ENCODE measurements around the gene C22orf15. TPM values are rescaled to one million over a fixed set of nuclear protein-coding genes. Genes with fewer than 3 reads are reported as not detected.

C22orf15 gene
- total RNA-seq, 1 donor from 2014 or later: not detected

GRCh38 chr22:23754980-23755636, 7.7 kb upstream of the C22orf15 start:
- DNase-seq: no peak
- intact Hi-C loops (cut with micrococcal nuclease): no loop called here
- Histone ChIP-seq H3K4me3 (no peak overlapping the region), H3K27me3 (ENCODE audit: low read depth) (no peaks in the 10 kb centered on the region), H3K27ac (replicated peaks) (no peak overlapping the region), H3K36me3 (no peaks in the 10 kb centered on the region), H3K9me3 (replicated peaks) (no peaks in the 10 kb centered on the region), H3K4me1 (peaks cover 14% of the 10 kb centered on the region)
- TF ChIP-seq CTCF (IDR thresholded peaks at IDR 0.05; ENCODE audit: borderline replicate concordance): no peak

- peaks cover 8% of the 10 kb centered on the region for H3K4me1 ChIP-seq
- H3K27me3 ChIP-seq (ENCODE audit: low read depth): no peaks in the 10 kb centered on the region
- no peak for DNase-seq
- H3K4me3 ChIP-seq: no peak overlapping the region
- no peak for TF ChIP-seq CTCF (IDR thresholded peaks at IDR 0.05; ENCODE audit: borderline replicate concordance)
- intact Hi-C loops (cut with micrococcal nuclease): no loop called here
- H3K27ac ChIP-seq (replicated peaks): no peak overlapping the region
- H3K36me3 ChIP-seq: no peaks in the 10 kb centered on the region
- no peaks in the 10 kb centered on the region for H3K9me3 ChIP-seq (replicated peaks)
Observed at GRCh38 chr22:23755711-23756110, 7.1 kb upstream of the C22orf15 start.

GRCh38 chr22:23756891-23757290, 5.9 kb upstream of the C22orf15 start:
- Histone ChIP-seq H3K27me3 (ENCODE audit: low read depth) (no peaks in the 10 kb centered on the region), H3K36me3 (no peaks in the 10 kb centered on the region), H3K4me1 (no peaks in the 10 kb centered on the region), H3K27ac (replicated peaks) (no peak overlapping the region), H3K4me3 (no peak overlapping the region), H3K9me3 (replicated peaks) (no peaks in the 10 kb centered on the region)
- intact Hi-C loops (cut with micrococcal nuclease): no loop called here
- no peak for TF ChIP-seq CTCF (IDR thresholded peaks at IDR 0.05; ENCODE audit: borderline replicate concordance)
- DNase-seq: no peak

GRCh38 chr22:23759566-23759965, 3.2 kb upstream of the C22orf15 start:
- Histone ChIP-seq H3K27me3 (ENCODE audit: low read depth) (no peaks in the 10 kb centered on the region), H3K36me3 (no peaks in the 10 kb centered on the region), H3K9me3 (replicated peaks) (no peaks in the 10 kb centered on the region), H3K4me1 (peaks cover 19% of the 10 kb centered on the region), H3K27ac (replicated peaks) (no peak overlapping the region), H3K4me3 (no peak overlapping the region)
- DNase-seq: no peak
- no peak for TF ChIP-seq CTCF (IDR thresholded peaks at IDR 0.05; ENCODE audit: borderline replicate concordance)
- intact Hi-C loops (cut with micrococcal nuclease): no loop called here

GRCh38 chr22:23760056-23760455, 2.7 kb upstream of the C22orf15 start:
- Histone ChIP-seq H3K36me3 (no peaks in the 10 kb centered on the region), H3K9me3 (replicated peaks) (no peaks in the 10 kb centered on the region), H3K4me1 (peaks cover 24% of the 10 kb centered on the region), H3K27me3 (ENCODE audit: low read depth) (no peaks in the 10 kb centered on the region), H3K27ac (replicated peaks) (no peak overlapping the region), H3K4me3 (no peak overlapping the region)
- no peak for TF ChIP-seq CTCF (IDR thresholded peaks at IDR 0.05; ENCODE audit: borderline replicate concordance)
- intact Hi-C loops (cut with micrococcal nuclease): no loop called here
- DNase-seq: no peak

Measured in left ventricle myocardium inferior (tissue), 1 donor.